Activated CD4-positive, alpha-beta T cell treated with anti-CD3 and anti-CD28 coated beads for 48 hours (primary cell): ENCODE results near the gene DIP2B.
"Not testable (repeated sequence)": the region's sequence is repeated elsewhere in the genome, so short reads cannot be mapped to it uniquely, and the experiment has no call there.

ENCODE experiments used
- DNase-seq: peaks from one replicate; pipeline ENCODE4 v3.0.0-alpha.2; 2020

The DIP2B gene

GRCh38 chr12:50739611-50740010 lies 234.8 kb downstream of the DIP2B start:
- DNase-seq, result no peak

- DNase-seq, result peak; percentile 21
Measured at GRCh38 chr12:50740307-50740706, 235.5 kb downstream of the DIP2B start.

GRCh38 chr12:50742776-50743175 lies 238.0 kb downstream of the DIP2B start:
- DNase-seq, result no peak

- no peak for DNase-seq
Measured at GRCh38 chr12:50745861-50746260, 241.1 kb downstream of the DIP2B start.

GRCh38 chr12:50746431-50746830 lies 241.6 kb downstream of the DIP2B start:
- DNase-seq, result no peak

GRCh38 chr12:50747817-50748216 lies 243.0 kb downstream of the DIP2B start:
- no peak for DNase-seq

- DNase-seq, result no peak
Measured at GRCh38 chr12:50749459-50749882, 244.7 kb downstream of the DIP2B start.

GRCh38 chr12:50750366-50750765 lies 245.6 kb downstream of the DIP2B start:
- no peak for DNase-seq

- no peak for DNase-seq
Measured at GRCh38 chr12:50751948-50752721, 247.3 kb downstream of the DIP2B start.

GRCh38 chr12:50753232-50753769 lies 248.5 kb downstream of the DIP2B start:
- DNase-seq, result no peak

- peak; percentile 93 for DNase-seq
Measured at GRCh38 chr12:50763639-50764285, 259.0 kb downstream of the DIP2B start, which contains the start of gene ATF1. Gene ATF1 (plus strand): TSS chr12:50764101. CDS start chr12:50780146, 16,045 bp downstream.

GRCh38 chr12:50764286-50765094 lies 259.7 kb downstream of the DIP2B start:
- DNase-seq, result peak; percentile 83

- DNase-seq, result peak; percentile 47
Measured at GRCh38 chr12:50765095-50765911, 260.5 kb downstream of the DIP2B start.

- no peak for DNase-seq
Measured at GRCh38 chr12:50768391-50768790, 263.6 kb downstream of the DIP2B start.

- not testable (repeated sequence) for DNase-seq
Measured at GRCh38 chr12:50768813-50769212, 264.0 kb downstream of the DIP2B start.

GRCh38 chr12:50771409-50771808 lies 266.6 kb downstream of the DIP2B start:
- DNase-seq, result no peak

- no peak for DNase-seq
Measured at GRCh38 chr12:50772470-50772869, 267.7 kb downstream of the DIP2B start.

- no peak for DNase-seq
Measured at GRCh38 chr12:50772877-50773276, 268.1 kb downstream of the DIP2B start.

- DNase-seq, result no peak
Measured at GRCh38 chr12:50775251-50775650, 270.5 kb downstream of the DIP2B start.

- DNase-seq, result no peak
Measured at GRCh38 chr12:50776749-50777728, 272.3 kb downstream of the DIP2B start.
